GM13976 (cell line): Measurements from ENCODE around the gene BMP3.

Experiments used
- DNase-seq: peaks from one replicate; pipeline ENCODE4 v3.0.0; 2012; ENCODE audit warnings: low spot score
- CTCF ChIP-seq: IDR thresholded peaks from 2 replicates; pipeline ENCODE4 v1.5.1; 2012; ENCODE audit warnings: borderline replicate concordance, mild to moderate bottlenecking; ENCODE audit not compliant: insufficient read depth; ENCODE audit errors: extremely low read depth, missing control alignments, control extremely low read depth
- in situ Hi-C: fragments of 300-500 bp; cut with MboI; formaldehyde crosslinking; loops from one replicate; pipeline ENCODE4 v1.12.0; 2022; ENCODE audit warnings: low sequenced_read_pairs, mixed read lengths, inconsistent platforms; ENCODE audit not compliant: unreplicated experiment

Gene BMP3

GRCh38 chr4:81060587-81061343, 30.3 kb downstream of the BMP3 start:
- in situ Hi-C loops: no loop called here
- no peak for TF ChIP-seq CTCF

GRCh38 chr4:81061344-81061730, 30.8 kb downstream of the BMP3 start:
- in situ Hi-C loops: no loop called here
- no peak for TF ChIP-seq CTCF
- no peak for DNase-seq

More at GRCh38 chr4:81060587-81061343, 30.3 kb downstream of the BMP3 start:
- DNase-seq: no peak

- TF ChIP-seq CTCF: no peak
- no peak for DNase-seq
- in situ Hi-C loops: no loop called here
These were observed 31.5 kb downstream of the BMP3 start for GRCh38 chr4:81062001-81062400.

GRCh38 chr4:81065446-81065845, 34.9 kb downstream of the BMP3 start:
- TF ChIP-seq CTCF: no peak
- DNase-seq: no peak
- in situ Hi-C loops: no loop called here

GRCh38 chr4:81069706-81070331, 39.3 kb downstream of the BMP3 start:
- DNase-seq: peak; percentile 29
- in situ Hi-C loops: no loop called here
- TF ChIP-seq CTCF: peak; percentile 84

- in situ Hi-C loops: no loop called here
- TF ChIP-seq CTCF: no peak
- DNase-seq: no peak
These were observed 40.5 kb downstream of the BMP3 start for GRCh38 chr4:81071013-81071412.
